ENCODE results near the gene LDLR. TPM values are rescaled to one million over a fixed set of nuclear protein-coding genes. Genes with fewer than 3 reads are reported as not detected.
"Not testable (repeated sequence)": the region's sequence is repeated elsewhere in the genome, so short reads cannot be mapped to it uniquely, and the experiment has no call there.

LDLR gene
- total and polyA plus RNA-seq, 9 donors, result 13.9 to 34.3 (median 23.5) TPM

DNA sequence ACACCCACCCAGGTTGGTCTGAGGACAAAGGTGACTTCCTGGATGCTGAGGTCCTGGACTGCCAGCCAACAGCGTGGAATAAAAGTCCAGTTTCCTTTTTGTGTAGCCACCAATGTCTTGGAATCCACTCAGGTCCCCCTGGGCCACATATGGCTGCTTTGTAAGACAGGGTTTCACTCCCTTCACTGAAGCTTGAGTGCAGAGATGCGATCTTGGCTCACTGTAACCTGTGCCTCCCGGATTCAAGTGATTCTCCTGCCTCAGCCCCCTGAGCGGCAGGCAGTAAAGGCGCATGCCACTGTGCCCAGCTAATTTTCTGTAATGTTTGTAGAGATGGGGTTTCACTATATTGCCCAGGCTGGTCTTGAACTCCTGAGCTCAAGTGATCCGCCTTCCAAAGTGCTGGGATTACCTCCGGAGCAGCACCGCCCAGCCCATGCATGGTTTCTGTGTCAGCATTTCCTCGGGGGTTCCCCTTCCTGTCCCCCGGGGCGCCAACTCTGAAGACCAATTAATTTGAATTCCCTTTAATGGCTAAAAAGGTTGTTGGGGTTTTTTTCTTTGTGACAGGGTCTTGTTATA is 90.5 kb downstream of the LDLR start:
- Histone ChIP-seq H3K27me3 (ENCODE audit: control insufficient read depth, insufficient read depth, low read length) (no peaks in the 10 kb centered on the region), H3K36me3 (ENCODE audit: control insufficient read depth, insufficient read depth, low read length) (peaks cover 71% of the 10 kb centered on the region), H3K9me3 (replicated peaks; ENCODE audit: control insufficient read depth, low read depth, low read length) (peaks cover 3% of the 10 kb centered on the region), H3K27ac (ENCODE audit: low read length) (no peak overlapping the region), H3K4me3 (ENCODE audit: low read length) (no peak overlapping the region), H3K4me1 (ENCODE audit: control insufficient read depth, insufficient read depth, low read length) (peaks cover 13% of the 10 kb centered on the region)
- WGBS (ENCODE audit: insufficient coverage), result 19% methylated on average over 3 of the region's 11 CpGs
- DNase-seq, result no peak

DNA sequence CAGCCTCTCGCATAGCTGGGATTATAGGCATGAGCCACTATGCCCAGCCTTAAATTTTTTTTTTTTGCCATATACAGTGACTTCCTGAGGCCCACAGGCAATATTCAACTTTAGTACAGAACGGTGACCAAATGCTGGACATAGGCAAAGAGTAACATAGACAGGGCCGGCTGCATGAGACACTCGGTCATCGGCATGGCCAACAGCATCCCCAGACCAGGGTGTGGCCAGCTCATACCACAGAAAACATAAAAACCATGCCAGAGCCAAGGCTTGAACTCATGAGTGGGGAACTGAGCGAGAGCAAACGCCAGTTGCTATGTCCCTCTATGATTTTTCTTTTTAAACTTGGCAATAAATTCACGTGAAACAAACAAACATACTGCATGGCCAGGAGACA is 91.1 kb downstream of the LDLR start:
- H3K9me3 ChIP-seq (replicated peaks; ENCODE audit: control insufficient read depth, low read depth, low read length), result peaks cover 3% of the 10 kb centered on the region
- no peak for DNase-seq
- peaks cover 13% of the 10 kb centered on the region for H3K4me1 ChIP-seq (ENCODE audit: control insufficient read depth, insufficient read depth, low read length)
- WGBS (ENCODE audit: insufficient coverage), result 60% methylated on average over 6 of the region's 8 CpGs
- H3K36me3 ChIP-seq (ENCODE audit: control insufficient read depth, insufficient read depth, low read length), result peaks cover 75% of the 10 kb centered on the region
- H3K27ac ChIP-seq (ENCODE audit: low read length), result no peak overlapping the region
- no peak overlapping the region for H3K4me3 ChIP-seq (ENCODE audit: low read length)
- no peaks in the 10 kb centered on the region for H3K27me3 ChIP-seq (ENCODE audit: control insufficient read depth, insufficient read depth, low read length)

DNA sequence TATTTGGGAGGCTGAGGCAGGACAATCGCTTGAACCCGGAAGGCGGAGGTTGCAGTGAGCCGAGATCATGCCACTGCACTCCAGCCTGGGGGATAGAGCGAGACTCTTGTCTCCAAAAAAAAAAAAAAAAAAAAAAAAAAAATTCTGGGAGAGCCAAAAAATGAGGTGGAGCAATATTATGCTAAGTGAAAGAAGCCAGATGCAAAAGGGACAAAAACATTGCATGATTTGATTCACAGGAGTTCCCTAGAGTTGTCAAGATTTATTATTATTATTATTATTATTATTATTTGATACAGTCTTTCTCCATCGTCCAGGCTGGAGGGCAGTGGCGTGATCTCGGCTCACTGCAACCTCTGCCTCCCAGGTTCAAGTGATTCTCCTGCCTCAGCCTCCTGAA is 91.7 kb downstream of the LDLR start:
- not testable (repeated sequence) for H3K9me3 ChIP-seq (replicated peaks; ENCODE audit: control insufficient read depth, low read depth, low read length); DNase-seq; H3K27ac ChIP-seq (ENCODE audit: low read length); H3K27me3 ChIP-seq (ENCODE audit: control insufficient read depth, insufficient read depth, low read length); H3K4me3 ChIP-seq (ENCODE audit: low read length)
- H3K4me1 ChIP-seq (ENCODE audit: control insufficient read depth, insufficient read depth, low read length), result peaks cover 13% of the 10 kb centered on the region
- peaks cover 75% of the 10 kb centered on the region for H3K36me3 ChIP-seq (ENCODE audit: control insufficient read depth, insufficient read depth, low read length)
- WGBS (ENCODE audit: insufficient coverage), result 7% methylated on average over 3 of the region's 8 CpGs

DNA sequence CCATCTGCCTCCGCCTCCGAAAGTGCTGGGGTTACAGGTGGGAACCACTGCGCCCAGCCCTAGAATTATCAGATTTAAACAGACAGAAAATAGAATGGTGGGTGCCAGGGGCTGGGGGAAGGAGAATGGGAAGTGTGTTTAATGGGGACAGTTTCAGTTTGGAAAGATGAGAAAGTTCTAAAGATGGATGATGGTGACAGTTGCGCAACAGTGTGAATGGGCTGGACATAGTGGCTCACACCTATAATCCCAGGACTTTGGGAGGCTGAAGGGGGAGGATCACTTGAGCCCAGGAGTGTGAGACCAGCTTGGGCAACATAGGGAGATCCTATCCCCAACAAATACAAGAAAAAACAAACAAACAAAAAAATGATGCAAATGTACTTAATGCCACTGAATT is 92.2 kb downstream of the LDLR start:
- no peak for DNase-seq
- Histone ChIP-seq H3K9me3 (replicated peaks; ENCODE audit: control insufficient read depth, low read depth, low read length) (peaks cover 3% of the 10 kb centered on the region), H3K27me3 (ENCODE audit: control insufficient read depth, insufficient read depth, low read length) (no peaks in the 10 kb centered on the region), H3K27ac (ENCODE audit: low read length) (no peak overlapping the region), H3K4me1 (ENCODE audit: control insufficient read depth, insufficient read depth, low read length) (peaks cover 13% of the 10 kb centered on the region), H3K36me3 (ENCODE audit: control insufficient read depth, insufficient read depth, low read length) (peaks cover 71% of the 10 kb centered on the region), H3K4me3 (ENCODE audit: low read length) (no peak overlapping the region)
- no CpG with 5 or more reads among the region's 4 CpGs for WGBS (ENCODE audit: insufficient coverage)

Other genes starting within 250 kb of the LDLR start
- gene C19orf38, start 241.0 kb upstream of the LDLR start, total RNA-seq, result 5.6 TPM
- 1 to 10 TPM; 2.3 to 4.6 (median 4.1) TPM for gene C19orf38, start 241.0 kb upstream of the LDLR start, polyA plus RNA-seq (ENCODE audit: insufficient read depth in 1 of 8, insufficient read length in 8 of 8, low replicate concordance in 1 of 8)
- gene CARM1, start 217.9 kb upstream of the LDLR start, total RNA-seq, result 21.4 TPM
- gene CARM1, start 217.9 kb upstream of the LDLR start, polyA plus RNA-seq (ENCODE audit: insufficient read depth in 1 of 8, insufficient read length in 8 of 8, low replicate concordance in 1 of 8), result 10 to 100 TPM; 51.3 to 72.1 (median 65.0) TPM
- 37.4 TPM for gene YIPF2, start 160.8 kb upstream of the LDLR start, total RNA-seq
- 10 to 100 TPM; 23.2 to 36.9 (median 31.1) TPM for gene YIPF2, start 160.8 kb upstream of the LDLR start, polyA plus RNA-seq (ENCODE audit: insufficient read depth in 1 of 8, insufficient read length in 8 of 8, low replicate concordance in 1 of 8)
- gene TIMM29, start 160.7 kb upstream of the LDLR start, total RNA-seq, result 19.5 TPM
- 10 to 100 TPM; 16.9 to 20.3 (median 18.9) TPM for gene TIMM29, start 160.7 kb upstream of the LDLR start, polyA plus RNA-seq (ENCODE audit: insufficient read depth in 1 of 8, insufficient read length in 8 of 8, low replicate concordance in 1 of 8)
- gene SMARCA4, start 128.4 kb upstream of the LDLR start, total RNA-seq, result 60.2 TPM
- 100 to 1,000 TPM in 6 of 8 donors, 10 to 100 TPM in 2; 91.3 to 121 (median 104) TPM for gene SMARCA4, start 128.4 kb upstream of the LDLR start, polyA plus RNA-seq (ENCODE audit: insufficient read depth in 1 of 8, insufficient read length in 8 of 8, low replicate concordance in 1 of 8)
- 18.7 TPM for gene SPC24, start 66.3 kb downstream of the LDLR start, total RNA-seq
- 10 to 100 TPM; 10.8 to 18.7 (median 14.4) TPM for gene SPC24, start 66.3 kb downstream of the LDLR start, polyA plus RNA-seq (ENCODE audit: insufficient read depth in 1 of 8, insufficient read length in 8 of 8, low replicate concordance in 1 of 8)
- 71.5 TPM for gene KANK2, start 108.1 kb downstream of the LDLR start, total RNA-seq
- gene KANK2, start 108.1 kb downstream of the LDLR start, polyA plus RNA-seq (ENCODE audit: insufficient read depth in 1 of 8, insufficient read length in 8 of 8, low replicate concordance in 1 of 8), result 100 to 1,000 TPM in 7 of 8 donors, 10 to 100 TPM in 1; 88.4 to 150 (median 117) TPM
- 0.44 TPM for gene ANGPTL8, start 150.2 kb downstream of the LDLR start, total RNA-seq
- under 1 TPM in 6 of 8 donors, not detected in 2; 0.18 to 0.53 (median 0.45) TPM for gene ANGPTL8, start 150.2 kb downstream of the LDLR start, polyA plus RNA-seq (ENCODE audit: insufficient read depth in 1 of 8, insufficient read length in 8 of 8, low replicate concordance in 1 of 8)
- gene DOCK6, start 173.1 kb downstream of the LDLR start, total RNA-seq, result 23.7 TPM
- 10 to 100 TPM; 25.4 to 53.7 (median 41.9) TPM for gene DOCK6, start 173.1 kb downstream of the LDLR start, polyA plus RNA-seq (ENCODE audit: insufficient read depth in 1 of 8, insufficient read length in 8 of 8, low replicate concordance in 1 of 8)
- gene TSPAN16, start 206.7 kb downstream of the LDLR start, total RNA-seq, result not detected
- gene TSPAN16, start 206.7 kb downstream of the LDLR start, polyA plus RNA-seq (ENCODE audit: insufficient read depth in 1 of 8, insufficient read length in 8 of 8, low replicate concordance in 1 of 8), result not detected